Activated T-helper 1 cell treated with anti-CD3 and anti-CD28 coated beads, Interleukin-12 subunit alpha, Interleukin-12 subunit beta, Interleukin-2, Interleukin-4 antibody, amounts not matched to agents 30 ng/mL and 10 ng/mL and 1 ng/mL, durations not matched to agents 14 hours and 24 hours and 36 hours (primary cell): ENCODE measurements around the gene INPP5A. TPM values are rescaled to one million over a fixed set of nuclear protein-coding genes. Genes with fewer than 3 reads are reported as not detected.
A peak's percentile ranks its signal among the peaks of the same experiment; 100 is the strongest.
"Not testable (repeated sequence)": the region's sequence is repeated elsewhere in the genome, so short reads cannot be mapped to it uniquely, and the experiment has no call there.

Source experiments
- DNase-seq: peaks from one replicate; pipeline ENCODE4 v3.0.0; 2021; ENCODE audit warnings: low spot score
- H3K27ac Mint-ChIP-seq: one replicate; pipeline ENCODE4 v1.8.0; 2021; ENCODE audit warnings: mild to moderate bottlenecking, mixed read lengths
- H3K27me3 Mint-ChIP-seq: one replicate; pipeline ENCODE4 v1.8.0; 2022; ENCODE audit warnings: mild to moderate bottlenecking, moderate library complexity, mixed read lengths; ENCODE audit not compliant: insufficient read depth
- H3K36me3 Mint-ChIP-seq: one replicate; pipeline ENCODE4 v1.8.0; 2021; ENCODE audit warnings: low read depth, mixed read lengths
- H3K4me1 Mint-ChIP-seq: one replicate; pipeline ENCODE4 v1.8.0; 2021; ENCODE audit warnings: low read depth, mixed read lengths
- H3K4me3 Mint-ChIP-seq: one replicate; pipeline ENCODE4 v1.8.0; 2021; ENCODE audit warnings: mild to moderate bottlenecking, moderate library complexity, mixed read lengths
- H3K9me3 Mint-ChIP-seq: one replicate; pipeline ENCODE4 v1.8.0; 2021; ENCODE audit warnings: mixed read lengths
- intact Hi-C: fragments of 100-400 bp; cut with micrococcal nuclease; formaldehyde crosslinking; loops from one replicate; pipeline ENCODE4 v1.15.1; 2024
- total RNA-seq: library from RNA; stranded (reverse); gene quantifications from 2 replicates; pipeline ENCODE4 v1.2.3, GENCODE V29; 2022

INPP5A gene
- total RNA-seq, 1 donor from 2014 or later = 13.4 TPM

DNA sequence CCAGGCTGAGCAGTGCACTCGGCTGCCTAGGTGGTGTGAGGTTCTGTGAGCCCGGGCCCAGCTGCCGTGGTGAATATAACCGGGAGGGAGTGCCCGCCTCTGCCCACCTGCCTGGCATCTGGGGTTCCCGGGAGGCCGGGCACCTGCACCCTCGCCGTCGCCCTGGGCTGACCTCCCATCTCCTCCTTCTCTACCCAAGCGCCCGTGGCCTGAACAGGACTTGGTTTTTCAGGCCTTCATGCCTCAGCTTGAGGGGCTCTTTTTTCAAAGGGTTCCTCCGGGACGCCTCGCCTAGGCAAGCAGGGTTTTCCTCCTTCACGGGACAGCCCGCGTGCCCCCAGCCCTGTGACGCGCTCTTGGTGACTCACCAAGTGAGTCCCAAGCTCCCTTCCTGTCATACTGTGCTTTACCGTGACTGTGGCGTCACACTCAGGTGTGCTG, 9.9 kb downstream of the INPP5A start:
- Mint-ChIP-seq H3K4me3 (no peak overlapping the region), H3K27ac (no peak overlapping the region), H3K36me3 (peaks cover 8% of the 10 kb centered on the region), H3K4me1 (peaks cover 25% of the 10 kb centered on the region), H3K27me3 (peaks cover 2% of the 10 kb centered on the region), H3K9me3 (no peaks in the 10 kb centered on the region)
- intact Hi-C loops = no loop called here
- no peak for DNase-seq

GRCh38 chr10:132548106-132548823, 10.7 kb downstream of the INPP5A start:
- H3K9me3 Mint-ChIP-seq = no peaks in the 10 kb centered on the region
- DNase-seq = no peak
- H3K27me3 Mint-ChIP-seq = no peaks in the 10 kb centered on the region
- H3K27ac Mint-ChIP-seq = no peak overlapping the region
- intact Hi-C loops = no loop called here
- peaks cover 1% of the 10 kb centered on the region for H3K36me3 Mint-ChIP-seq
- peaks cover 17% of the 10 kb centered on the region for H3K4me1 Mint-ChIP-seq
- no peak overlapping the region for H3K4me3 Mint-ChIP-seq

DNA sequence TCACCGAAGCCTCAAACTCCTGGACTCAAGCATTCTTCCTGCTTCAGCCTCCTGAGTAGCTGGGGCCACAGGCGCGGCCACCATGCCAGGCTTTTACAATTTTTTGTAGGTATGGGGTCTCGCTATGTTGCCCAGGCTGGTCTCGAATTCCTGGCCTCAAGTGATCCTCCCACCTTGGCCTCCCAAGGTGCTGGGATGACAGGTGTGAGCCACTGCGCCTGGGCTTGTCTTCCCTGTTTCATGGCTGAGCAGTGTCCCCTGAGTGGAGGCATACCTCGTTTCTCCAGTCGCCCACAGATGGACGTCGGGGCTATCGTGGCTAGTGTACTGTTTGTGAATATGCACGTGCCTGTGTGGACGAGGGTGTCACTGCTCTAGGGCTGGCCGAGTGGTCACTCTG, 11.3 kb downstream of the INPP5A start:
- Mint-ChIP-seq H3K4me3 (no peak overlapping the region), H3K27ac (no peak overlapping the region), H3K27me3 (no peaks in the 10 kb centered on the region), H3K4me1 (peaks cover 13% of the 10 kb centered on the region), H3K9me3 (no peaks in the 10 kb centered on the region), H3K36me3 (no peaks in the 10 kb centered on the region)
- DNase-seq = no peak
- intact Hi-C loops = no loop called here

DNA sequence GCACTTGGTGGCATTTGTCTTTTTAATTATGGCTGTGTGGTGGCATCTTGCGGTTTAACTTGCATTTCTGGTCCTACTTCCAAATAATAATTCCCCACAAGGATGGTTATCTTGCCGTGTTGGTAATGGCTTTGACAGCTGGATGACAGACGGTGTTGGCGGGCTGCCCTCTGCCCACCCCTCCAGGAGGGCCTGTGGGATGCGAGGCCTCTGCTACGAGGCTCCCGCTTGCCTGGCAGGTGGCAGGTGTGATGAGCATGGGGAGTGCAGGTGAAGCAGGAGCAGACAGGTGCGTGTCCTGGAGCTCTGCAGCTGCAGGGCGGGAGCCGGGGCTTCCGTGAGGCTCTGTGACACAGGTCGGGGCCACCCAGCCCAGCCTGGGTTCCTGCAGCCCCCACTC, 11.8 kb downstream of the INPP5A start:
- H3K36me3 Mint-ChIP-seq = no peaks in the 10 kb centered on the region
- peaks cover 8% of the 10 kb centered on the region for H3K4me1 Mint-ChIP-seq
- H3K4me3 Mint-ChIP-seq = no peak overlapping the region
- no peaks in the 10 kb centered on the region for H3K27me3 Mint-ChIP-seq
- H3K27ac Mint-ChIP-seq = no peak overlapping the region
- intact Hi-C loops = no loop called here
- no peak for DNase-seq
- H3K9me3 Mint-ChIP-seq = no peaks in the 10 kb centered on the region

DNA sequence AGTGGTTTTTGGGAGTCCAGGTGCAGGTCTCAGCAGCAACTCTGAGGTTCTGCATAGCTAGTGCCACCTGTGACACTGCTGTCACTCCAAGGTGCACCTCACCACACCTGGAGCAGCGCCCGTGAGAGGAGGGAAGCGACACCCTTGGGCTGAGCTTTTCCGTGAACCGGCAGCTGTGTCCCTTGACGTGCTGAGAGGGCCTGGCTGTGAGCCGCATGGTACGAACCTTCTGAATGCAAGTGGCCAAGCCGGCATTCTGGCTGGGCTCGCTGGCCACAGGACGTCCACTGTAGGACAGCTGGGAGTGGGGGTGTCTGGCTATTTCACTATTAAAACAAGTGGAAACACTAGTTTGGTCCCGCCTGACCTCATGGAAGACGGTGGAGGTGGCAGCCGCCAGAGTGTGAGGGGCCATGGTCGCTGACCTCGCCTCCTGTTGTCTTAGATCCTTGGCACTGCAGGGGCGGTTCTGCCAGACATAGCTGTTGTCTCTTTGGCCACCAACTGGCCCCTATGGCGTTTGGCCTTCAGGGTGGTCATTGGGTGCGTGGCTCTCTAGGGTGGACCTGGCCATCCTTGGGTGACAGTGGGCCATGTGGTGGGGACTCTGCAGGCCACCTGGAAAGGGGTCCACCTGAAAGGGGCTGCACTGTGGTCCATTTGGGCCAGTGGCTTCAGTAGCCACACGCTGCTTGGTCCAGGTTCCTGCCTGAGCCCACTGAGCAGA, 12.9 kb downstream of the INPP5A start:
- Mint-ChIP-seq H3K4me3 (no peak overlapping the region), H3K36me3 (no peaks in the 10 kb centered on the region), H3K27ac (peak overlapping the region; percentile 40), H3K9me3 (no peaks in the 10 kb centered on the region), H3K4me1 (no peaks in the 10 kb centered on the region), H3K27me3 (no peaks in the 10 kb centered on the region)
- intact Hi-C loops = loop anchor here (1.0 kb wide), 2 partner anchors 10 to 22 kb away; no protein-coding TSS in a partner anchor
- DNase-seq = no peak

GRCh38 chr10:132551093-132551807, 13.7 kb downstream of the INPP5A start:
- no peak for DNase-seq
- Mint-ChIP-seq H3K9me3 (no peaks in the 10 kb centered on the region), H3K27me3 (no peaks in the 10 kb centered on the region), H3K4me3 (peak overlapping the region; percentile 50), H3K36me3 (no peaks in the 10 kb centered on the region), H3K4me1 (peaks cover 1% of the 10 kb centered on the region), H3K27ac (peak overlapping the region; percentile 81)
- intact Hi-C loops = loop anchor here (1.0 kb wide), 2 partner anchors 11 to 21 kb away; no protein-coding TSS in a partner anchor

GRCh38 chr10:132551808-132552130, 14.2 kb downstream of the INPP5A start:
- no peaks in the 10 kb centered on the region for H3K9me3 Mint-ChIP-seq
- no peak overlapping the region for H3K4me3 Mint-ChIP-seq
- peak overlapping the region; percentile 81 for H3K27ac Mint-ChIP-seq
- no peaks in the 10 kb centered on the region for H3K27me3 Mint-ChIP-seq
- DNase-seq = no peak
- intact Hi-C loops = loop anchor here (1.0 kb wide), 2 partner anchors 11 to 21 kb away; no protein-coding TSS in a partner anchor
- peaks cover 7% of the 10 kb centered on the region for H3K4me1 Mint-ChIP-seq
- H3K36me3 Mint-ChIP-seq = no peaks in the 10 kb centered on the region

- intact Hi-C loops, H3K4me1 Mint-ChIP-seq, H3K4me3 Mint-ChIP-seq, H3K9me3 Mint-ChIP-seq, DNase-seq, H3K27me3 Mint-ChIP-seq, H3K27ac Mint-ChIP-seq, H3K36me3 Mint-ChIP-seq: not testable (repeated sequence)
These were observed 15.0 kb downstream of the INPP5A start for GRCh38 chr10:132552635-132553034.

GRCh38 chr10:132553568-132553967, 16.0 kb downstream of the INPP5A start:
- H3K4me3 Mint-ChIP-seq, intact Hi-C loops, H3K9me3 Mint-ChIP-seq, H3K36me3 Mint-ChIP-seq, H3K27me3 Mint-ChIP-seq, H3K4me1 Mint-ChIP-seq, H3K27ac Mint-ChIP-seq, DNase-seq: not testable (repeated sequence)

DNA sequence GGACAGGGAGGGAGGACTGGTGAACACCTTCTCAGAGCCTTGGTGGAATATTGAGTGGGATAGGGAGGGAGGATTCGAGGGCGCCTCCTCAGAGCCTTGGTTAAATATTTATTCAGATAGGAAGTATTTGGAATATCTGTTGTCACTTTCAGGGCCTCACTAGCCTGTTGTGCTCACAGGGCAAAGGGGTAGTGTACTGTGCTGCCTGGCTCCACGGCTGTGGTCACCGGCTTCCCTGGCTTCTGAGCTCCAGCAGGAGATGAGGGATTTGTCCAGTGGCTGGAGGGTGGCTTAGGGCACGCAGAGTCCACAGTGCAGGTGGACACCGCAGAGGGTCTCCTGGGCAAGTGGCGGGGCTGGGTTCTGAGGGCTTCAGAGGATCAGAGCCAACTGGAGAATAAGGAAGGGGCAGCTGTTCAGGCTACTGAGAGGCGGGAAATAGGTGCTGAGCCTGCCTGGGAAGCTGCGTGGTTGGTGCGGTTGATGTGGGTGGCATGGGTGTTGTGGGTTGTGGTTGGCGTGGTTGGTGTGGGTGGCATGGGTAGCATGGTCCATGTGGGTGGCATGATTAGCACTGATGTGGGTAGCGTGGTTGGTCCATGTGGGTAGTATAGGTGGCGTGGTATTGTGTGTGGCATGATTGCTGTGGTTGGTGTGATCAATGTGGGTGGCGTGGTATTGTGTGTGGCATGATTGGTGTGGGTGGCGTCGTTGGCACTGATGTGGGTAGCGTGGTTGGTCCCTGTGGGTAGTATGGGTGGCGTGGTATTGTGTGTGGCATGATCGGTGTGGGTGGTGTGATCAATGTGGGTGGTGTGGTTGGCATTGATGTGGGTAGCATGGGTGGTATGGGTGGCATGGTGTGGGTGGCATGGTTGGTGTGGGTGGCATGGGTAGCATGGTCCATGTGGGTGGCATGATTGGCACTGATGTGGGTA, 16.7 kb downstream of the INPP5A start:
- intact Hi-C loops = no loop called here
- Mint-ChIP-seq H3K27ac (no peak overlapping the region), H3K4me1 (peaks cover 9% of the 10 kb centered on the region), H3K9me3 (no peaks in the 10 kb centered on the region), H3K4me3 (no peak overlapping the region), H3K36me3 (no peaks in the 10 kb centered on the region), H3K27me3 (no peaks in the 10 kb centered on the region)
- DNase-seq = no peak

- no peaks in the 10 kb centered on the region for H3K27me3 Mint-ChIP-seq
- intact Hi-C loops = no loop called here
- H3K27ac Mint-ChIP-seq = no peak overlapping the region
- no peaks in the 10 kb centered on the region for H3K9me3 Mint-ChIP-seq
- H3K4me1 Mint-ChIP-seq = peaks cover 10% of the 10 kb centered on the region
- H3K36me3 Mint-ChIP-seq = no peaks in the 10 kb centered on the region
- no peak for DNase-seq
- H3K4me3 Mint-ChIP-seq = peak overlapping the region; percentile 22
These were observed 17.5 kb downstream of the INPP5A start for GRCh38 chr10:132554991-132555647.
